Fibroblast of pulmonary artery (primary cell): ENCODE measurements around the gene LRP1B.

Experiments used
- DNase-seq: peaks from one replicate; pipeline ENCODE4 v3.0.0-alpha.2; 2010; ENCODE audit warnings: low read depth
- H3K4me3 ChIP-seq: replicated peaks from 2 replicates; pipeline ENCODE4 v1.5.1; 2011; ENCODE audit warnings: low read depth, mild to moderate bottlenecking, control low read depth, low read length, moderate library complexity
- CTCF ChIP-seq: IDR thresholded peaks from 2 replicates; pipeline ENCODE4 v1.5.1; 2011; ENCODE audit warnings: mild to moderate bottlenecking, control low read depth, low read length, inconsistent platforms; ENCODE audit errors: missing control alignments

Gene LRP1B

DNA sequence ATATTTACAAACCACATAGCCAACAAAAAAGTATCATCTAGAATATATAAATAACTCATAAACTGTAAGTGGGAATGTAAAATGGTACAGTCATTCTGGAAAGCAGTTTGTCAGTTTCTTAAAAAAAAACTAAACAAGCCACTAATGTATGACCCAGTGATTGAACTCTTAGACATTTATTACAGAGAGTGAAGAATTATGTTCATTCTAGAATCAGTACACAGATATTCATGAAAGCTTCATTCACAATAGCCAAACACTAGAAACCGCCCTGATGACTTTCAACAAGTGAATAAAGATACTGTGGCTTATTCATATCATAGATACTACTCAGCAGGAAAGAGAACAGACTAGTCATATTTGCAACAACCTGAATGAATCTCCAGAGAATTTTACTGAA is 1541.5 kb downstream of the LRP1B start:
- DNase-seq = no peak
- TF ChIP-seq CTCF = no peak
- no peak overlapping the region for H3K4me3 ChIP-seq

DNA sequence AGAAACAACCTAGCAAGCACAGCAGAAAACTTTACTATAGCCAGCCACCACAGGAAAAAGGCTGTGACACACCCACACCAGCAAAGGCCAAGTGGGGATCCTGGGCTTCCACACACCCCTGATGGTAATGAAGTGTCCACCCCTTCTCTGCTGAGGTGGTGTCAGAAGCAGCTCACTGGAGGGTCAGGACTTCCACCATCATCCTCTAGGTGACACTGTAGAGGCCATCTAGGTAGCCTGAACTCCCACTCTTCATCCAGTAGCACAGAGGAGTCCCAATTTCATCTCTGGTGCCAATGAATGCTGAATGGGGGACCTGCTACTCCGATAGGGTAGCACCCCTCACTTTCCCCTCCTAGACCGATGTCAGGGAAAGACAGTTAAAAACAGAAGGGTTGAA is 1544.4 kb downstream of the LRP1B start:
- DNase-seq = peak; percentile 26
- no peak overlapping the region for H3K4me3 ChIP-seq
- TF ChIP-seq CTCF = peak; percentile 53

DNA sequence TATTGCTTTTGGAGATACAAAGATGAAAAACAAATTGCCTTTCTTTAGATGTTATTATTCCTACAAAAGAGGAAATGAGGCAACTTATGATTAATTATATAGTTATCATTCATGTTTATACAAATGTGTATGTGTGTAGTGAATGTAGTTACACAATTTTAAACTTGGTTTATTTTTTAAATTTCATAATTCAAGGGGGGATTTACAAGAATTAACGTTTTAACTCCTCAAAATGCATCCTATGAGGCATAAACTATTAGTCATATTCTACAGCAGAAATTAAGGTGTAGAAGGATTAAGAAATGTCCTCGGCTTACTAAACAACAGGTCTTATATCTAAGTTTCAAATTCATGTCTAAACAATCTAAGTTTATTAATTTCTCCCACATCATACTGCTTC is 1545.8 kb downstream of the LRP1B start:
- no peak for DNase-seq
- H3K4me3 ChIP-seq = no peak overlapping the region
- TF ChIP-seq CTCF = no peak

DNA sequence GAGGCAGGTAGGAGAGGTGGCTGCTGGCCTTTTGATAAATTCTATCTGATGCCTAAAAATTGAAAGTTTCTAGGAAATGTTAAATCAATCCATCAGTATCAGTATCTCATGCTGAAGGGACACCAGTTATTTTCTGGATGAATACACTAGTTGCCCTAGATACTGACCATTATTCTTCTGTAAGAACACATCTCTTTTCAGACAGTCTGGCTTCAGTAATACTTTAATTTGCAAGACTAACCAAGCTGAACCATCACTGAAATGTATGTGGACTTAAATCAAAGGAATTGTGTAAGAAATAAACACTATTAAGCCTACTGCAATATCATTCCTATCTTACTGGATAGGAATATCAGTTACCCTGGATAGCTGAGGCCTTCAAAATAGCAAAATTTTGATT is 1546.3 kb downstream of the LRP1B start:
- TF ChIP-seq CTCF = no peak
- no peak for DNase-seq
- no peak overlapping the region for H3K4me3 ChIP-seq

DNA sequence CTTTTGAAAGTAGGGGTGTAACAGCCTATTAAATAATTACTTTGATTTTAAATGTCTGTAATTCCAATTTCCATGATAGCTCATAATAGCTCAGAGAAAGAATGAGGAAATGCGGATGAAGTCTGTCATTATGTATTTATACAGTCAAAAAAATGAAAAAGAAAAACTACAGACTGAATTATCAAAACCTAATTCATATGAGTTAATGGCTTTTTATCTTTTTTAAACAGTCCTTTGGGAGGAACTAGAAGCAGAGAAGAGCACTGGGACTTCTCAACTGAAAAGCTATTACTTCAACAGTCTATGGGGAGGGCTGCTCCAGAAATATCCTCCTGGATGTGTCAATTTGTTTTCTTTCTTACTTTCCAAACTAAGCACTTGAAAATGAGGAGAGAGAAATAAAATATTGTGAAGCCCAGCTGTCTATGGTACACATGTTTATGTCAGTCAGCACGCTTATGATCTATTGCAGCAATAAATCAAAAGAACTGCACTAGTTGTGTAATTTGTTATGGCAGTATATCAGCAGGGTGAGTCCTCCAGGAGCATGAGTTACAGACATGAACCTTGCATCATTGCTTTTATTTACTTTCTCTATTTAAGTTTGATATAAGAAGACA is 1550.2 kb downstream of the LRP1B start:
- DNase-seq = peak; percentile 51
- no peak for TF ChIP-seq CTCF

DNA sequence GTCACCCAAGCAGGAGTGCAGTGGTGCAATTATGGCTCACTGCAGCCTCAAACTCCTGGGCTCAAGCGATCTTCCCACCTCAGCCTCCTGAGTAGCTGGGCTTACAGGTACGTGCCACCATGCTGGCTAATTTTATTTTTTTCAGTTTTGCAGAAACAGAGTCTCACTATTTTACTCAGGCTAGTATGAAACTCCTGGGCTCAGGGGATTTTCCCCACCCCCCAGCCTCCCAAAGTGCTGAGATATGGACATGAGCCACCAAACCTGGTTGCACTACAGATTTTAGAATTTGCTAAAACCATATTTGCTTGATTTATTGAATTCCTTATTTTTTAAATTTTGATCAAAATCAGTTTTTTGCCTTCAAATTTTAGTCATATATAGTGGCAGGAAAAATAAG is 1553.4 kb downstream of the LRP1B start:
- no peak for TF ChIP-seq CTCF
- H3K4me3 ChIP-seq = no peak overlapping the region
- DNase-seq = no peak

More for the DNA sequence above, 1550.2 kb downstream of the LRP1B start:
- no peak overlapping the region for H3K4me3 ChIP-seq

DNA sequence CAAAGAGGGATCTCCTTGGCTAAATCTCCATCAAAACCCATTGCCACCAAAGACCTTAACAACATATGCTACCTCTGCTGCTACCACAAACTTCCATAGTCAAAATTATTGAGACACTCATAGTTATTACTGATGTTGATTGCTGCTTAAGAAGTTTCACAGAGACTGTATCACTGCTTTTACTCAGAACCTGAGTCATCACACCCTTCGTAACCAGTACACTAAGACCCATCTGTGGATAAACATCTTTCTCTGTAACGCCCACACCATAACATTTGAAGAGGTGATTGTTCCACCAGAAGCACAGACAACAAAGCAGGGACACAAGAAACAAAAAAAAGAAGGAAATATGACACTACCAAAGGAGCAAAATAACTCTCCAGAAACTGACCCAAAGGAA is 1563.1 kb downstream of the LRP1B start:
- TF ChIP-seq CTCF = no peak
- peak; percentile 36 for DNase-seq
- H3K4me3 ChIP-seq = no peak overlapping the region
